SHP77 treated with DMSO at 0.1 percent for 48 hours (cell line): ENCODE measurements around the gene SIN3B.
"Not testable (repeated sequence)": the region's sequence is repeated elsewhere in the genome, so short reads cannot be mapped to it uniquely, and the experiment has no call there.

ENCODE experiments used
- DNase-seq: peaks from one replicate; lab custom pipeline; 2025; lab: John Stamatoyannopoulos, UW

The SIN3B gene

GRCh38 chr19:16868423-16869130 is 39.4 kb downstream of the SIN3B start:
- no peak for DNase-seq

GRCh38 chr19:16869331-16869972 is 40.3 kb downstream of the SIN3B start:
- no peak for DNase-seq

DNA sequence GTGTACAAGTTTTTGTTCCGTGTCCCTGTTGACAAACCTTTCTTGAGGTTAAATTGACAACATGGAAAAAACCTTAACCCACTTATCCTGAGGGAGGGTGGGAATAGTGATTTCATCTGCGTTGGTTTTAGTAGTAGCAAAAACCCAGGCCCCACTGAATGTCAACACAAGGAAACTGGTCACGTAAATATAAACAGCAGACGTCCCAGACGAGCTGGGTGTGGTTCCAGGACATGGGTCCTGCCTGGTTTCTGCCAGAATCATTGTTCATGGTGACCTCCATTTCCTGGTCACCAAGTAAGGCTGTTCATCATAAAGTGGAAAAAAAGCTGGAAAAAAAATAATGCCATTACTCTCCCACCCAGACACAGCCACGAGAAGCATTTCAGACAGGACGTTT is 42.7 kb downstream of the SIN3B start:
- no peak for DNase-seq

- no peak for DNase-seq
Observed at GRCh38 chr19:16872728-16873127, 43.5 kb downstream of the SIN3B start.

DNA sequence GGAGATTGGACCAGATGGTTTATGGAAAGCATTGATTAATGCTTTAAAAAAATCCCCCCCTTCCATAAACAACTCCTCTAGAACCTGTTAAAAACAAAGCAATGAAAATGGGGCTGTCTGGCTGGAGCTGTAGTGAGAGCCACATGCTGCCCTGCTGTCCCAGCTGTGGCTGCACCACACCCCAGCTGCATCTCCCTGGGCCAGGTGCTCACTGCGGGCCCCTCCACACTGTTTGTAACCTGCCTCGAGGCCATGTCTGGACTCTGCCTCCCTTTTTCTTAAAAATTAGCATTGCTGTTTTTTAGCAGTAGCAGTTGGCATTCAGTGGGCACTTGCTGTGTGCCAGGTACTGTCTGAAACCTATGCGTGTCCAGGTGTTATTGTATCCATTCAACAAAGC is 44.4 kb downstream of the SIN3B start:
- no peak for DNase-seq

DNA sequence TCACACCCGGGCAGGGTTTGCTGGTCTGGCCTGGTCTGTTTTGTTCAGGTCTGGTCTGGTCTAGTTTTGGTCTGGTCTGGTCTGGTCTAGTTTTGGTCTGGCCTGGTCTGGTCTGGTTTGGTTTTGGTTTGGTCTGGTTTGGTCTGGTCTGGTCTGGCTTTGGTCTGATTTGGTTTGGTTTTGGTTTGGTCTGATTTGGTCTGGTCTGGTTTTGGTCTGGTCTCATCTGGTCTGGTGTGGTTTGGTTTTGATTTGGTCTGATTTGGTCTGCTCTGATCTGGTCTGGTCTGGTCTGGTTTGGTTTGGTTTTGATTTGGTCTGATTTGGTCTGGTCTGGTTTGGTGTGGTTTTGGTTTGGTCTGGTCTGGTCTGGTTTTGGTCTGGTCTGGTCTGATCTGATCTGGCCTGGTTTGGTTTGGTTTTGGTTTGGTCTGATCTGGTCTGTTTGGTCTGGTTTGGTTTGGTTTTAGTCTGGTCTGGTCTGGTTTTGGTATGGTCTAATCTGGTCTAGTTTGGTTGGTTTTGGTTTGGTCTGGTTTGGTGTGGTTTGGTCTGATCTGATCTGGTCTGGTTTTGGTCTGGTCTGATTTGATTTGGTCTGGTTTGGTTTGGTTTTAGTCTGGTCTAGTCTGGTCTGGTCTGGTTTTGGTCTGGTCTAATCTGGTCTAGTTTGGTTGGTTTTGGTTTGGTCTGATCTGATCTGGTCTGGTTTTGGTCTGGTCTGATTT is 45.2 kb downstream of the SIN3B start:
- DNase-seq = no peak

- not testable (repeated sequence) for DNase-seq
Observed at GRCh38 chr19:16874978-16875299, 45.7 kb downstream of the SIN3B start.

DNA sequence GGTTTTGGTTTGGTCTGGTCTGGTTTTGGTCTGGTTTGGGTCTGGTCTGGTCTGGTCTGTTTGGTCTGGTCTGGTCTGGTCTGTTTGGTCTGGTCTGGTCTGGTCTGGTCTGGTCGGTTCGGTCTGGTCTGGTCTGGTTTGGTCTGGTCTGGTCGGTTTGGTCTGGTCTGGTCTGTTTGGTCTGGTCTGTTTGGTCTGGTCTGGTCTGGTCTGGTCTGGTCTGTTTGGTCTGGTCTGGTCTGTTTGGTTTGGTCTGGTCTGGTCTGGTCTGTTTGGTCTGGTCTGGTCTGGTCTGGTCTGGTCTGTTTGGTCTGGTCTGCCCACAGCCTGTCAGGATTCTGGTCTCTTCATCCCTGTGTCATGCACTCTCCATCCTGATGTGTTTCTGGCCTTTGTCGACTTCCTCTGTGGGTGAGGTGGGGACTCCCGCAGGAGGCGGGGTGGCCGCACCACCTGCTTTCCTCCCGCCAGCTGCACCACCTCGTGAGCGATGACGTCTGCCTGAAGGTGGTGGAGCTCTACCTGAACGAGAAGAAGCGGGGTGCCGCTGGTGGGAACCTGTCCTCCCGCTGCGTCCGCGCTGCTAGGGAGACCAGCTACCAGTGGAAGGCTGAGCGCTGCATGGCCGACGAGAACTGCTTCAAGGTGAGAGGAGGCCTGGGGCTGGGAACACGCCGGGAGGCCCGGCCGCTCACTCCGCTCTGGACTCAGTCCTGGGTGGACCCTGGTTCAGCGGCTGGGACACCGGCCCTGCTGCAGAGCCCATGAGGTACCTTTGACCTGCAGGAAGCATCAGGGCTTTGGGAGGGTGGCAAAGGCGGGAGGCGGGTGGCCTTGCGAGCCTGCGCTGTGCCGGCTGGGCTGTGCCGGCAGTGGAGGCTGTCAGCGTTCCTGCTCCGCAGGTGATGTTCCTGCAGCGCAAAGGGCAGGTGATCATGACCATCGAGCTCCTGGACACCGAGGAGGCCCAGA is 46.7 kb downstream of the SIN3B start:
- DNase-seq = no peak

- no peak for DNase-seq
Observed at GRCh38 chr19:16876904-16877361, 47.7 kb downstream of the SIN3B start.

DNA sequence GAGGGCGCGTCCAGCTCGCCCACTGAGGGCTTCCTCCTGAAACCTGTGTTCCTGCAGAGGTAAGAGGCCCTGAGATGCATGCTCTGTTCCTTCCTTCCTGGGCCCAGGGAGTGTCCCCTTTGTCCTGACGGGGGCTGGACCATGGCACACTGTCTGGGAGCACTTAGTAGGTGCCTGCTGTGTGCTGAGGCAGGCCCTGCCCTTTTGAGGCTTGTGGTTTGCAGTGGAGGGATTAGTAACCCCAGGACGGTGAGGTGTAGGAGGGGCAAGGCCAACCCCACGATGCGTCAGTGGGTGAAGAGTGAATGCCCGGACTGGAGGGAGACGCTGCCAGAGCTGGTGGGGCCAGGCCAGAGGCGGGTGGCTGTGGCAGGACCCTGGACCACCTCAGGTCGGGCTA is 48.4 kb downstream of the SIN3B start:
- DNase-seq = no peak

DNA sequence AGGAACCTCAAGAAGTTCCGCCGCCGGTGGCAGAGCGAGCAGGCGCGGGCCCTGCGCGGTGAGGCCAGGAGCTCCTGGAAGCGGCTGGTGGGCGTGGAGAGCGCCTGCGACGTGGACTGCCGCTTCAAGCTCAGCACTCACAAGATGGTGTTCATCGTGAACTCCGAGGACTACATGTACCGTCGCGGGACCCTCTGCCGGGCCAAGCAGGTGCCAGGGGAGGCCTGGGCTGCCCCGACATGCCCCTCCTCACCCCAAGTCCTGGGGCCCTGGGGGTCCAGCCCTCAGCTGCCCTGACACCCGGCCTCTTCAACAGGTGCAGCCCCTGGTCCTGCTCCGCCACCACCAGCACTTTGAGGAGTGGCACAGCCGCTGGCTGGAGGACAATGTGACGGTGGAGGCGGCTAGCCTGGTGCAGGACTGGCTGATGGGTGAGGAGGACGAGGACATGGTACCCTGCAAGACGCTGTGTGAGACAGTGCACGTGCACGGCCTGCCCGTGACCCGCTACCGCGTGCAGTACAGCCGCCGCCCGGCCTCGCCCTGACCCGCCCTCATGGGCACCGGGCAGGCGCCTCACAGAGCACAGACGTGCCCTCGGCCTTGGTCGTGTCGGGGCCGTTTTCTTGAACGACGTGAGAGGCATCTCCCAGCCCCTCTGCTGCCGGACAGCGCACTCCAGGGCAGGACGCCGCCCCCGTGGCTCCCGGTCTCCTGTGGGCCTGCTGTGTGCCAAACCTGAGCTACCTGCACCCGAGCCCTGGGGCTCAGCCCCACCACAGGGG is 49.2 kb downstream of the SIN3B start:
- no peak for DNase-seq

GRCh38 chr19:16880884-16881554 is 51.8 kb downstream of the SIN3B start:
- no peak for DNase-seq

- DNase-seq = no peak
Observed at GRCh38 chr19:16882146-16882545, 52.9 kb downstream of the SIN3B start.

- no peak for DNase-seq
Observed at GRCh38 chr19:16883522-16883921, 54.3 kb downstream of the SIN3B start.

DNA sequence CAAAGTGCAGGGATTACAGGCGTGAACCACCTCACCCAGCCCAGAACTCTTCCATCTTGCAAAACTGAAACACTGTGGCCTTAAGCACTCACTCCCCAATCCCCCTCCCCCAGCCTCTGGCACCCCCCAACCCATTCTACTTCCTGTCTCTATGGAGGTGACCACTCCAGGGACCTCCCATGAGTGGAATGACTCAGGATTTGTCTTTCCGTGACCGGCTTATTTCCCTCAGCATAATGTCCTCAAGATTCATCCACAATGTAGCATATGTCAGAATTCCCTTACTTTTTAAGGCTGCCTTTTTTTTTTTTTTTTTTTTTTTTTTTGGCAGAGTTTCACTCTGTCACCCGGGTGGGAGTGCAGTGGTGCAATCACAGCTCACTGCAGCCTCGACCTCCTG is 56.0 kb downstream of the SIN3B start:
- DNase-seq = no peak

DNA sequence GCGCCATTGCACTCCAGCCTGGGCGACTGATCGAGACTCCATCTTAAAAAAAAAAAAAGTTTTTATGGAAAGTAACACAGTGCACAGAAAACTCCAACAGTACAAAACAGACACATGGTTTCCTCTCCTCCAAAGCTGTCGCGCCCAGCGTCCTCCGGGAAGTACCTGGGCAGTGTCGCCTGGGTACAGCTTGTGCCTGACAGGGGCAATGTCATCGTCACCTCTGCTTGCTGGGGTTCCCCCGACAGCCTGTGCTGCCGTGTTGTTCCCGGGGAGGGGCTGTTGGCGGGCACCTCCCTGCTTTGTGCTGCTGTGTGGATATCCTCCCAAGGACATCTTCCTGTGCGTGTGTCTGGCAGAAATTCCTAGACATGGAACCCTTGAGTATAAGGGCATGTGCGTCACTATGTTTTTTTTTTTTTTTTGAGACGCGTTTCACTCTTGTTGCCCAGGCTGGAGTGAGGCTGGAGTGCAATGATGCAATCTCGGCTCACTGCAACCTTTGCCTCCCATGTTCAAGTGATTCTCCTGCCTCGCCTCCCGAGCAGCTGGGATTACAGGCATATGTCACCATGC is 57.2 kb downstream of the SIN3B start:
- peak; percentile 42 for DNase-seq

- no peak for DNase-seq
Observed at GRCh38 chr19:16887353-16888265, 58.4 kb downstream of the SIN3B start.

DNA sequence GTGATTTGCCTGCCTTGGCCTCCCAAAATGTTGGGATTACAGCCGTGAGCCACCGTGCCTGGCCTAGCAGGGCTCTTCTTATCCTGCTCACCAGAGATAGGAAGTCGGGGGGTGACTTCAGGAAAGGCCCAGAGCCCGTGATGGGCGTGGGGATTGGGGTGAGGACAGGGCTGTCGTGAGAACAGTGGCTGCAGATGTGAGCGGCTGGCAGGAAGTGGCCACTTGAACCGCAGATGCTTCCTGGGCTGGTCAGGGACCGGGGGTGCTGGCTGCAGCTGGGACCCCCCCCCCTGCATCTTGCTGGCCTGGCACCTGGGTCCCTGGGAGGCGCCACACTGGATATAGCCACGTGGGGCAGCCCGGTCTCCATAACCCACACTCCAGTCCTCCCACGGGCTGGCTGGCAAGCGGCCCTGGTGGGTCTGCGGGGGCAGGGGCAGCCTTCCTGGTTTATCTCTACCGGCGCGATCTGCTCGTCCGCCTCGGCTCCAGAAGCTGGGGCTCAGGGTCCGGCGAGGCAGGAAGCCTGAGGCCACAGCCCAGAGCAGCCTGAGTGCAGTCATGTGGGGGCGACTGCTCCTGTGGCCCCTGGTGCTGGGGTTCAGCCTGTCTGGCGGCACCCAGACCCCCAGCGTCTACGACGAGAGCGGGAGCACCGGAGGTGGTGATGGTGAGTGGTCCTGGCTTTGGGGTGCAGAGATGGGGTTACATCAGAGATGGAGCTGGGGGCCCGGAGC is 59.6 kb downstream of the SIN3B start, which contains the start of gene F2RL3:
Gene F2RL3 (plus strand): TSS at position 371 of the 737 bp plus-strand sequence. CDS start 191 bp downstream, at position 562.
- DNase-seq = peak; percentile 92
